Subcutaneous adipose tissue (tissue), 4 donors: ENCODE results near the gene NMRAL1. TPM values are rescaled to one million over a fixed set of nuclear protein-coding genes. Genes with fewer than 3 reads are reported as not detected.

Experiments used
- total RNA-seq, 4 donors: library from RNA; depleted of rRNA; stranded (reverse); fragments of >200 nt; gene quantifications; one replicate each; pipeline ENCODE4 v1.1.0, GENCODE V29; 2016
- TF ChIP-seq, protein P1 (sequence below): fragments of 450-650 bp; IDR thresholded peaks from one replicate; pipeline ENCODE4 v1.5.1; 2016; ENCODE audit warnings: low read depth, mild to moderate bottlenecking, control low read depth, antibody characterized with exemption, moderate library complexity

The NMRAL1 gene
- total RNA-seq, 4 donors from 2014 or later = 29.0 to 55.6 (median 42.1) TPM

DNA sequence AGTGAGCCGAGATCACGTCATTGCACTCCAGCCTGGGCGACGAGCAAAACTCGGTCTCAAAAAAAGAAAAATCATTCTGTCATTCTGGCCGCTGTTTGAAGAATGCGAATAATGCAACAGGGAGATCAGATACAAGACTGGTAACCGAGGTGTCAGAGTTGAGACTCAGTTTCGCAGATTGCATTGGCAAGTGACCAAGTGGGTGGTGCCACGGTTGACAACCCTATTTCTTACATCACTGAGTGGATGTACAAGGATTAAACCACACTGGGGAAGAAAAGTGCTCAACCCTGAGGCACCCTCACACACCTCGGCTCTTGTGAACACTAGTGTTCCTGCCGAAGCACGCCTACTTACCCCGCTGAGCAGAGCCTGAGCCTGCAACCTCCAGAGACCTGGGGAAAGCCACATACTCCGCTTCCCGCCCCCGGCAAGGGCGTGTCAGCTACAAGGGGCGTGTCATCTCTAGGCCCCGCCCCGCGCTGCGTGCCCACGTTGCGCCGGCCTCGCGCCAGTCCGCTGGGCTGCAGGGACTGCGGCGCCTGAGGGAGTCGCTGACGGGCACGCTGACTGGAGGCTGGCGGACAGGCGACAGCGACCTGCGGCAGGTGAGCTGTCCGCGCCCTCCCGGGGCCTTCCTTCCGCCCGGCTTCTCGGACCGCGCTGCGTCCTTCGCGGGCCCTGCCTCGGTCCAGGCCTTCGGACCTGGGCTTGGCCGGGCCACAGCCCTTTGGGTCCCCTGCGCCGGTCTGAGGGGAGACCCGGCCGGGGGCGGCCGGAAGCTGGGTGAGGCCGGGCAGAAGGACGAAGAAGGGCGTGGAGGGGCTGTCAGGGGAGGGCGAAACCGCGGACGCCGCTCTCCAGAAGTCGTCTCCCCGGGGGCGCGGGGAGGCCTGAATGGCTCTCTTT is 1.7 kb upstream of the NMRAL1 start, which contains the start of gene HMOX2:
TSS of gene HMOX2 (plus strand) at position 519 of the 909 bp plus-strand sequence. CDS start 29,127 bp downstream, outside the sequence.
- TF ChIP-seq, protein P1, sequence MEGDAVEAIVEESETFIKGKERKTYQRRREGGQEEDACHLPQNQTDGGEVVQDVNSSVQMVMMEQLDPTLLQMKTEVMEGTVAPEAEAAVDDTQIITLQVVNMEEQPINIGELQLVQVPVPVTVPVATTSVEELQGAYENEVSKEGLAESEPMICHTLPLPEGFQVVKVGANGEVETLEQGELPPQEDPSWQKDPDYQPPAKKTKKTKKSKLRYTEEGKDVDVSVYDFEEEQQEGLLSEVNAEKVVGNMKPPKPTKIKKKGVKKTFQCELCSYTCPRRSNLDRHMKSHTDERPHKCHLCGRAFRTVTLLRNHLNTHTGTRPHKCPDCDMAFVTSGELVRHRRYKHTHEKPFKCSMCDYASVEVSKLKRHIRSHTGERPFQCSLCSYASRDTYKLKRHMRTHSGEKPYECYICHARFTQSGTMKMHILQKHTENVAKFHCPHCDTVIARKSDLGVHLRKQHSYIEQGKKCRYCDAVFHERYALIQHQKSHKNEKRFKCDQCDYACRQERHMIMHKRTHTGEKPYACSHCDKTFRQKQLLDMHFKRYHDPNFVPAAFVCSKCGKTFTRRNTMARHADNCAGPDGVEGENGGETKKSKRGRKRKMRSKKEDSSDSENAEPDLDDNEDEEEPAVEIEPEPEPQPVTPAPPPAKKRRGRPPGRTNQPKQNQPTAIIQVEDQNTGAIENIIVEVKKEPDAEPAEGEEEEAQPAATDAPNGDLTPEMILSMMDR = no peak

DNA sequence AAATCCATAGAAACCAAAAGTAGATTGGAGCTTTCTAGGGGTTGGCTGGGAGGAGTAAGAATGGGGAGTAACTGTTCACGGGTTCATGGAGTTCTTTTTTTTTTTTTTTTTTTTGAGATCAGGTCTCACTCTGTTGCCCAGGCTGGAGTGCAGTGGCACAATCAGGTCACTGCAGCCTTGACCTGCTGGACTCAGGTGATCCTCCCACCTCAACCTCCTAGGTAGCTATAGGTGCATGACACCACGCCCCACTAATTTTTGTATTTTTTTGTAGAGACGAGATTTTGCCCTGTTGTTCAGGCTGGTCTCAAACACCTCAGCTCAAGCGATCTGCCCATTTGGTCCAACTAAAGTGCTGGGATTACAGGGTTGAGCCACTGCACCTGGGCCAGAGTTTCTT is 1.5 kb downstream of the NMRAL1 start:
- TF ChIP-seq, protein P1 = no peak

DNA sequence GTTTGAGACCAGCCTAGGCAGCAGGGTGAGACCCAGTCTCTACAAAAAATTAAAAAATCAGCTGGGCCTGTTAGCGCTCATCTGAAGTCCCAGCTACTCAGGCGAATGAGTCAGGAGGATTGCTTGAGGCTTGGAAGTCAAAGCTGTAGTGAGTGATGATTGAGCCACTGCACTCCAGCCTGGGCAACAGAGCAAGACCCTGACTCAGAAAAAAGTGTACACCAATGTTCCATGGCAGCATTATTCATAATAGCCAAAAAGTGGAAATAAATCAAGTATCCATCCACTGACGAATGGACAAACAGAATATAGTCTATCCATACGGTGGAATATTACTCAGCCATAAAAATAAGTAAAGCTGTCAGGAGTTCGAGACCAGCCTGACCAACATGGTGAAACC is 2.6 kb downstream of the NMRAL1 start:
- TF ChIP-seq, protein P1 = no peak

DNA sequence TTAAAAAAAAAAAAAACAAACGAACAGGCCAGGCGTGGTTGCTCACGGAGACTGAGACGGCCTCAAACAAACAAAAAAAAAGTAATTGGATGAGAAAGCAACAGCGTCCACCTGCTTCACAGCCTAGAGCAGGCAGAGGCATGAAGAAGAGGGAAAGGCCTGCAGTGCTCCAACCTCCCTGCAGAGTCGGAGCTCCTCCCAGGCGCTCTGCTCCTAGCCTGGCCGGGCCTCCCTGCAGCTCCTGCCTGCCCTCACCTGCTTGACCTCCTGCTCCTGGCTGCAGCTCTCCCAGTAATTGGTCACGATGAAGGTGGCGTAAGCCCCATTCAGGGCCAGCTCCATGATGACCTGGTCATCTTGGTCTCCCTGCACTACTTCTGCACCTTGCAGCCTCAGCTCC is 5.5 kb downstream of the NMRAL1 start:
- TF ChIP-seq, protein P1 = no peak

DNA sequence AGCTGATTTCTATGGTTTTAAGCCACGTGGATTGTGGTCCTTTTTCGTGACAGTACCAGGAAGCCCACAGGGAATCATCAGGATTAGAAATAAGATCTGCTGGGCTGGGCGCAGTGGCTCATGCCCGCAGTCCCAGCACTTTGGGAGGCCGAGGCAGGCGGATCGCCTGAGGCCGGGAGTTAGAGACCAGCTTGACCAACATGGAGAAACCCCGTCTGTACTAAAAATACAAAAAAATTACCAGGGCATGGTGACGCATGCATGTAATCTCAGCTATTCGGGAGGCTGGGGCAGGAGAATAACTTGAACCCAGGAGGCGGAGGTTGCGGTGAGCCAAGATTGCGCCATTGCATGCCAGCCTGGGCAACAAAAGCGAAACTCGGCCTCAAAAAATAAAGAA is 6.5 kb downstream of the NMRAL1 start:
- TF ChIP-seq, protein P1 = no peak

DNA sequence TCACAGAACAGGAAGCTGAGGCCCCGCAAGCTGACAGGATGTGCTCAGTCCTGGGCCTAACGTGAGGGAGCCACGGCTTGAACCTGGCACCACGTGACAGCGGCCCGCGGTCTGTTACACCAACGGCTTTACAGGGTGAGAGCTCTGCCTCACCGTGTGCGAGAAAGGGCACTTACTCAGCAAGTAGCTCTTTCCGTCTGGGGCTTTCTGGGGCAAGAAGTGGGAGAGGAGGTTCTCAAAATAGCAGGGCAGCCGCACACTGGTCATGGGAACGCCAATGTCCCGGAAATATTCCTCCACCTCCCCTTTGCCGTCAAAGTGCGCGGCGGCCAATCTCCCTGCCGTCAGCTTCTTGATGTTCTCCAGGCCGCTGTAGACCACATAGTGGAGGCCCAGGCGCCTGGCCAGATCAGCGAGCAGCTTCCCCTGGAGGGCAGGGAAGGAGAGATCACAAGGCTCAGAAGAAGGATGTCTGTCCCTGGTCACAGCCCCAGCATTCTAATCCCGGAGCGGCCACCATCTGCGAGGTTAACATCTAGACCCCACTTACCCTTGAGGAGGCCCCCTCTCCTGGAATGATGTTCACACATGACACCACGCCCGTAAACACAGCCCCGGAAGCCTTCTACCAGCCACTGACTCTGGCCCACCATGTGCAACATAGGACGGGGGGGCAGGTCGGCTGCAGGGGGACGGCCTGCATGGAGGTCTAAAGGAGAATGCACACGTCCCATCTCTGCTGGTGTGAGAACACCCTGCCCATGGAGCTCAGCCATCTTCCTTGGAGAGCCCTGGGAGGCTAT is 8.2 kb downstream of the NMRAL1 start:
- TF ChIP-seq, protein P1 = no peak
